GM19397 (cell line): Measurements from ENCODE around the gene RAB3B.
"Not testable (repeated sequence)": the region's sequence is repeated elsewhere in the genome, so short reads cannot be mapped to it uniquely, and the experiment has no call there.

Experiments used
- ATAC-seq: cut with Tn5 transposase; IDR thresholded peaks from one replicate; pipeline ENCODE4 v1.9.1; 2021; ENCODE audit warnings: mild to moderate bottlenecking, moderate library complexity; ENCODE audit not compliant: unreplicated experiment

Gene RAB3B, protein sequence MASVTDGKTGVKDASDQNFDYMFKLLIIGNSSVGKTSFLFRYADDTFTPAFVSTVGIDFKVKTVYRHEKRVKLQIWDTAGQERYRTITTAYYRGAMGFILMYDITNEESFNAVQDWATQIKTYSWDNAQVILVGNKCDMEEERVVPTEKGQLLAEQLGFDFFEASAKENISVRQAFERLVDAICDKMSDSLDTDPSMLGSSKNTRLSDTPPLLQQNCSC

DNA sequence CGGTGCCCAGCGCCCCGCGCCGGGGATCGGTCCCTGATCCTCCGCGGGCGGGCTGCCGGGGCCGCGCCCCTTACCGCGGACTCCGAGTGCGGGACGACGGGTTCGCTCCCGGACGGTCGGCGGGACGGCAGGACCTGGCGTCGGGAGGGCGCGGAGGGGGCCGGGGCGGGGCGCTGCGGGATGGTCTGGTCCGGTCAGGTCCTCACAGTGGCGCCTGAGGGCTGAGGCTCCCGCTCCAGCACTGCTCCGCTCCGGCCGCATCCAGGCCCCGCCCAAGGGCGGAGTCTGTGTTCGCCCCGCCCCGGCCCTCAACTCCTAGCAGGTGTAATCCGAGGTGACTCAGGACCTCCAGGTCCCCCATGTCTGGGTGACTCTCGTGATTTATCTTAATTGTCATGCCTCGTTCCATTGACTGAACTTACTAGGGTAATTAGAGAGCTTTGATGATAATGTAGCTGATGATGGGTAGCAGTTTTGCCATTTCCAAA lies at the start of gene RAB3B:
RAB3B (minus strand) TSS at position 223 of the 488 bp plus-strand sequence. CDS start 13,583 bp downstream, outside the sequence.
- ATAC-seq, result peak; percentile 88

DNA sequence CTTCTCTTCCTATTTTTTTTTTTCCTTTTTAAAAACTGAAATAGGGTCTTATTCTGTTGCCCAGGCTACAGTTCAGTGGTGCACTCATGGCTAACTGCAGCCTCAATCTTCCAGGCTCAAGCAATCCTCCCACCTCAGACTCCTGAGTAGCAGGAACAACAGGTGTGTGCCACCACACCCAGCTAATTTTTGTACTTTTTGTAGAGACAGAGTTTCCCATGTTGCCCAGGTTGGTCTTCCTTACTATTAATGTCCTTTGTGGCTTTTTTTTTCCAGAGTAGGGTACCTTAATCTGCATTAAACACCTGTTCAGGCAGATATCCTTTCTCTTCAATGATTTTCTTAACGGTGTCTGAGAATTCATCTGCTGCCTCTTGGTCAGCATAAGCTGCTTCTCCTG lies 47.4 kb upstream of the RAB3B start:
- no peak for ATAC-seq

DNA sequence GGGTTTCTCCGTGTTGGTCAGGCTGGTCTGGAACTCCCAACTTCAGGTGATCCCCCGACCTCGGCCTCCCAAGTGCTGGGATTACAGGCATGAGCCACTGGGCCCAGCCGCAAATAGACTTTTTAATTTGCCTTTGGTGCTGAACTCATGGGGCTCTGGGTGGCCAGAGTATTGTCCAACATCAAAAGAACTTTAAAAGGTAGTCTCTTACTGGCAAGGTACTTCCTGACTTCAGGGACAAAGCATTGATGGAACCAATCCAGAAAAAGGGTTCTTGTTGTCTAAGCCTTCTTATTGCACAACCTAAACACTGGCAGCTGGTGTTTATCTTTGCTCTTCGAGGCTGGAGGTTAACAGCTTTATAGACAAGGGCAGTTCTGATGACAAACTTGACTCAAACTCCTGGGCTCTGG lies 46.9 kb upstream of the RAB3B start:
- ATAC-seq, result no peak

DNA sequence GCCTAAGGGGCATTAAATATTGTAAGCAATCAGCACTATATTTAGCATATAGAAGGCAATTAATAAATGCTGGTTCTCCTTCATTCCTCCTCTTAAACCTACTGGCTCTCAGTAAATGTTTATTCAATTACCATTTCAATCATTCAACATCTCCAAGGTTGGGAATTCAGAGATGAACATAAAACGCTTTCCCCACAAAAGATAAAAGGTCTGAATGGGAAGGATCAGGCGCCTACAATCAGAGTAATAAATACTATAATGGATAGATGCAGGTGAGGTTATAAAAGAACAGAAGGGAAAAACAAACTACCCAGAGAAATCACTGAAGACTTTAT lies 43.5 kb upstream of the RAB3B start:
- ATAC-seq, result no peak

DNA sequence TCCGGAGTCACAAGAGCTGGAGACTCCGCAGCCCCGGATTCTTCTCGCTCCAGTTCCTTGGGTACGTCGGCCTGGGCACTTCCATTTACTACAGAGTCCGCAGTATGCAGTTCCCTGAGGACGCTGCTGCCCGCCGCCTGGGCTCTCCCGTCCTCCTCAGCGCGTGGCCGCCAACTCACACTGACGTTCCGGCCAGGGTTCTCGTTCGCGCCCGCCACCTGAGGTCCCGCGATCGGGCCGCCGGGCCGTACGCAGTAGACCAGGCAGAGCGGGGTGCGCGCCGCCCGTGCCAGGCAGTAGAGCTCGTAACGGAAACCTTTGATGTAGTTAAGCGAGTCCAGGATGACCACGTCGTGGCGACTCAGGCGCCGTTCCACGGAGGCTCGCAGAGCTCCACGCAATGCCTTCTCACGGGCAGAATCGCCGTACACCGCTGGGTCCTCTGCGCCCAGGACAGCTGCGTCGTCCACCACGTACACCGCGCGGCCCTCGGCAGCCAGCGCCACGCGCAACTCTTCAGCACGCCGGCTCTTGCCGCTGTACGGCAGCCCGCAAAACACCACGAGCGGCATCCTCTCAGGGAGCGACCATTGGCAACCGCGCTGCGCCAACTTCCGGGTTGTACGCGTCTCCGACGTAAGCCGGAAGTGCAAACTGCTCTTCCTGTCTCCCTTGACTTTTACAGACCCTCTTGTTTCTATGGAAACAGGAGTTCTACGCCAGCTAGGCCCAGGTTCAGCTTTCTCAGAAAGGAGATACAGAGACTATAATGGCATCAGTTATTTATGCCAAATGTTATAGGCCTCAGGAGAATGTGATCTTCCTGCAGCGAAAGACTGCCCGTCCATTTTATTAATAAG lies 42.9 kb upstream of the RAB3B start, which contains the start of gene KTI12:
KTI12 (minus strand) TSS at position 621 of the 860 bp plus-strand sequence; CDS start at position 572, 49 bp downstream.
- ATAC-seq, result peak; percentile 91

DNA sequence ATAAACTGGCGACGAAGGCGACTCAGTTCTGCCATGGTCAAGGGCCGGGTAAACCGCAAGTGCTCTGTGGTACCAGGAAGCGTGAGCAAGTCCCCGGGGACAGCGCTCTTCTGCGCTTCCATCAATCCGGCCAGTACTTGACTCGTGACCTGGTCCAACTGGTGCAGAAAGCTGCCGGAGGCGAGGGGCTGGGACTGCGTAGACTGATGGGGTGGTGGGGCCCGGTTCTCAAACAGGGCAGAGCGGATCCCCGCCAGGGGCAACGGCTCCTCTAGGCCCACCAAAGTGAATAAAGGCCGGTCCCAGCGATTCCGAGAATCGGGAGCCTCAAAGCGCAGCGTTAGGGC lies 42.3 kb upstream of the RAB3B start:
- peak; percentile 35 for ATAC-seq

DNA sequence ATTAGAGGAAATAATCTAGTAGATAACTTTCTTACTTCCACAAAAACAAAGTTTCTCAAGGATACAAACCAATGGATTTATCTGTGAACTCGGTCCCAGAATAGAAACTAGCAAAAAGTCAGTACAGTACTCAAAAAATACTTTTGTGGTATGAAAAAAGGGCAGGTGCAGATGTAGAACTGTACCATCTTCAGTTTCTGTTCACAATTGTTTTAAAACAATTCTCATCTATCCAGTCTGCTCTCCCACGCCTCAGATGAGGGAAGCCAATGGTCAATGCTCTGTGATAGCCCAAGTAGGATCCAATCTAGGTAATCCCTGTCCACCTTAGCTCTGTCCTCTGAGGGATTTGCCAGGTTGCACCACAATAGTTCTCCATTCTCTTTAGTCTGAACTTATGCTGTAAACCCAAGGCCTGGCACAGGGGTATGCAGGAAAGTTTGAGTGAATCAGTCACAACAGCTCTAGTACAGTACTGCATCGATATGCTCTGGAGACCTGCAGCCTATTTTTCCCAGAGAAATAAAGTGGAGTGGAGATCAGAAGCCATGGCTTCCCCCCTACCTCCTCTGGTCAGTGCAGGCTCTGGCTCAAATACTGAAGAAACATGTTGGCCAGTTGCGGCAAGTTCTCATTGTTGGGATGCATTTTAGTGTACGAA lies 41.8 kb upstream of the RAB3B start:
- ATAC-seq, result peak; percentile 12

DNA sequence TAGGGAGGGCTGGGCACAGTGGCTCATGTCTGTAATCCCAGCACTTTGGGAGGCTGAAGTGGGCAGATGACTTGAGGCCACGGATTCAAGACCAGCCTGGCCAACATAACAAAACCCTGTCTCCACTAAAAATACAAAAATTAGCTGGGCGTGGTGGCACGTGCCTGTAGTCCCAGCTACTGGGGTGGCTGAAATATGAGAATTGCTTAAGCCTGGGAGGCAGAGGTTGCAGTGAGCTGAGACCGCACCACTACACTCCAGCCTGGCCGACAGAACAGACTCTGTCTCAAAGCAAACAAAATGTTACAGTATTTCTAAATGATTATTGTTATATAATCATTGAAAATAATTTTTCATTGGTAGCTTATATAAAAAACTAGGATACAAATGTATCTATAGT lies 38.3 kb upstream of the RAB3B start:
- not testable (repeated sequence) for ATAC-seq

DNA sequence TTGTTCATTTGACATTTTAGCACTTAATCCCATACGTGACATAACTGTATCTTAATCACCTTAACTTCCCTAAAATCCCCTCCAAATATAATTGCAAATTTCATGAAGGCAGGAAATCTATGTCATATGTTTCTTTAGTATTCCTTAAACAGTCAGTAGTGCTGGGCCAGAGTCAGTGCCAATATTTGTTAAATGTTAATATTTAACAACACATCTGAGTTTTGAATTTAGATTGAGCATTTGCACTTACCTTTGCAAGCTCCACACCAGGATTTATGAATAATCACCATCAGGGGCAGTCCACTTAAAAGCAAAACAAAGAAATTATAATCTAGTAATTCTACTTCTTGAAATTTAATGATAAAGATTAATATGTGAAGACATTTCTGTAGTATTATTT lies 37.8 kb upstream of the RAB3B start:
- no peak for ATAC-seq

DNA sequence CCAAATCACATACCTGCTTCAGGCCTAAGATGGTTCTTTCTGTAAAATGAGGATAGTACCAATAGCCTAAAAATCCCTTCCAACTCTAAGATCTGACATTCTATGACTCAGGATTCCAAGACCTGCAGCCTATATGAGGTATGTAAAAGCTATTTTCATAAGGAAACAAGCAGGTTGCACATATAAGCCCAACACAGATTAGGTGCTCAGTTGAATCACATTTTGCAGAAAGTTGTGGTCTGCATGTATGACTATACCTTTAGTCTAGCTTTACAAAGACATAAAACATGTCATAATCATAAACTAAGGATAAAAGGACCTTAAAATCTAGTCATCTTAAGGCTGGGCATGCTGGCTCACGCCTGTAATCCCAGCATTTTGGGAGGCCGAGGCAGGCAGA lies 35.8 kb upstream of the RAB3B start:
- ATAC-seq, result no peak

DNA sequence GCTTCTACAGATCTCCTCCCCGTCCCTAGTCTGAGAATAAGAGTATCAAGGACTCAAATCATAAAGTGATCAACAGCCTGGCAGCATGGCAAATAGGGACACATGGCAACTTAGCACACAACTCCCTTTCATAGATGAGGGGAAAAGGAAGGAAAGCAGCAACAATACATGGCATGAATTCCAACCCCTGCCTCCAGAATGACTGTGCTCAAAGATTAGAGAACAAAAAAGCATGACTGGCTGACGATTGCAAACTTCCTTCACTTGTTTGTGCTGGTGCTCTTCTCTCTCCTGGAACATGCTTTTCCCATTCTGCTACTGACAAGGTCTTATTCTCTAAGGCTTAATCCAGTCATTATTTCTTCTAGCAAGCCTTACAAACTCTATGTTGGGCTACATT lies 31.6 kb upstream of the RAB3B start:
- ATAC-seq, result no peak

DNA sequence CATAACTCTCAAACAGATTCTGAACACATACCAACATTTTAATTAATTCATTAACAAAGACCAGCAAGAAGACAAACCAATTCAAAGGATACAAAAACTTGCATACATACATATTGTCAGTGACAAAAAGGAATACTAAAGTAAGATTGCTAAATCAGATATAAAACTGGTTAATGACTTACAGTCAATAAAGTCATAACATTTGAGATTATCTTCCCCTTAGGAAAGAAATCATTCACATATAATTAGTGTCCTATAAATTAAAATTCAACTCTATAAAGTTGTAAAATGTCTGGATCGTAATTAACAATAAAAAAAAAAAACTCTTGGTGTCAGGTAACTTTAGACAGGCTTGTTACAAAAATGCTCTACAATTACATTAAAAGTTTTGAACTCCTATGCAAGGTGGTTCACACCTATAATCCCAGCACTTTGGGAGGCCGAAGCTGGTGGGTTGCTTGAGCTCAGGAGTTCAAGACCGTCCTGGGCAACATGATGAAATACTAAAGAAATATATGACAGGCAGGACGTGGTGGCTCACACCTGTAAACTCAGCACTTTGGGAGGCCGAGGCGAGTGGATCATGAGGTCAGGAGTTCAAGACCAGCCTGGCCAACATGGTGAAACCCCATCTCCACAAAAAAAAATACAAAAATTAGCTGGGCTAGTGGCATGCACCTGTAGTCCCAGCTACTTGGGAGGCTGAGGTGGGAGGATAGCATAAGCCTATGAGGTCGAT lies 17.7 kb upstream of the RAB3B start:
- ATAC-seq, result no peak

DNA sequence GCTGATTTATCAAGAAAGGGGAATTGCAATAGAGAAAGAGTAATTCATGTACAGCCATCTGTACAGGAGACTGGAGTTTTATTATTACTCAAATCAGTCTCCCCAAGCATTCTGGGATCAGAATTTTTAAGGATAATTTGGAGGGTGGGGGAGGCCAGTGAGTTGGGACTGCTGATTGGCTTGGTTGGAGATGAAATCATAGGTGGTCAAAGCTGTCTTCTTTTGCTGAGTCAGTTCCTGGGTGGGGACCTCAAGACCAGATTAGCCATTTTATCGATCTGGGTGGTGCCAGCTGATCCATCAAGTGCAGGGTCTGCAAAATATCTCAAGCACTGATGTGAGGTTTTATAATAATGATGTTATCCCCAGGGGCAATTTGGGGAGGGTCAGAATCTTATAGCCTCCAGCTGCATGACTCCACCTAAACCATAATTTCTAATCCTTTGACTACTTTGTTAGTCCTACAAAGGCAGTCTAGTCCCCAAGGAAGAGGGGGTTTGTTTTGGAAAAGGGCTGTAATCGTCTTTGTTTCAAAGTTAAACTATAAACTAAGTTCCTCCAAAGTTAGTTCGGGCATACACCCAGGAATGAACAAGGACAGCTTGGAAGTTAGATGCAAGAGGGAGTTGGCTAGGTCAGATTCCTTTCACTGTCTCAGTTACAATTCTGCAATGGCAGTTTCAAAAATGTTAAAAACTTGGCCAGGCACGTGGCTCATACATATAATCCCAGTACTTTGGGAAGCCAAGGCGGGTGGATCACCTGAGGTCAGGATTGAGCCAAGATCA lies 16.9 kb upstream of the RAB3B start:
- ATAC-seq, result no peak

DNA sequence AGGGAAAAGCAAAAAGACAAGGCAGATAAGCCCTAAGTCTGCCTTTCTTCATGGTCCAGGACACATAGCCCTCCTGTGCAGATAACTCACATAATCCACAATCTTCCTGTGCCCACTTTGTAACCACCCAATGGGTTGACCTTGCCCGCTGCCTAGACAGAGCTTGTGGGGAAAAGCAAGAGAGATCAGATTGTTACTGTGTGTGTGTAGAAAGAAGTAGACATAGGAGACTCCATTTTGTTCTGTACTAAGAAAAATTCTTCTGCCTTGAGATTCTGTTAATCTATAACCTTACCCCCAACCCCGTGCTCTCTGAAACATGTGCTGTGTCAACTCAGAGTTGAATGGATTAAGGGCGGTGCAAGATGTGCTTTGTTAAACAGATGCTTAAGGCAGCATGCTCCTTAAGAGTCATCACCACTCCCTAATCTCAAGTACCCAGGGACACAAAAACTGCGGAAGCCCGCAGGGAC lies 15.6 kb upstream of the RAB3B start:
- ATAC-seq, result not testable (repeated sequence)

DNA sequence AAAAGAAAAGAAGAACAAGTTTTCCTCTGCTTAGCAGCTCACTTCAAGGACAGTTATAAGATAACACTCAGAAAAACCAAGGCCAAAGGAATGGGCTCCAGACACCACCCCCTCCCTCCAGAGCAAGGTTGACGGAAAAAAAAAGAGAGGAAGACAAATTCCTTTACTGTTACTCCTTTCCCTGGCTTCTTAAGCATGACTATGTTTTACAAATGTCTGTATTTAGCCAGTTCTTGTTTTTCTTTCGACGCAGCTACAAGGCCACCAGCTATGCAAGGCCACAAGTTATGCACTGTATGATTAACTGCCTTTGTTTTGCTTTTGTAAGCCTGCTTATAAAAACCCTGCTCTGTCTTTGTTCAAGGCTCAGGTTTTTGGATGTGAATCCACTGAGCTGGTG lies 15.0 kb upstream of the RAB3B start:
- ATAC-seq, result not testable (repeated sequence)

DNA sequence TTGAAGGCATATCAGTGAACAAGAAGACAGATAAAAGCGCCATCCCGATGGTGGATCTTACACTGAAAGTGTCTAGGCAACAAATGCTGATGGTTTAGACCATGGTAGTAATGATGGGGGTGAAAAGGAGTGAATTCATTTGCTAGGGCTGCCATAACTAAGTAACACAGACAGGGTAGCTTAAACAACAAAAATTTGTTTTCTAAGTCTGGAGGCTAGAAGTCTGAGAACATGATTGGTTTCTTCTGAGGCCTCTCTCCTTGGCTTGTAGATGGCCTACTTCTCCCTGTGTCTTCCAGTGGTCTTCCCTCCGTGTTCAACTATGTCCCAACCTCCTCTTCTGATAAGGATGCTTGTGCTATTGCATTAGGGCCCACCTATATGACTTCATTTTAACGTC lies 13.4 kb upstream of the RAB3B start:
- ATAC-seq, result no peak

DNA sequence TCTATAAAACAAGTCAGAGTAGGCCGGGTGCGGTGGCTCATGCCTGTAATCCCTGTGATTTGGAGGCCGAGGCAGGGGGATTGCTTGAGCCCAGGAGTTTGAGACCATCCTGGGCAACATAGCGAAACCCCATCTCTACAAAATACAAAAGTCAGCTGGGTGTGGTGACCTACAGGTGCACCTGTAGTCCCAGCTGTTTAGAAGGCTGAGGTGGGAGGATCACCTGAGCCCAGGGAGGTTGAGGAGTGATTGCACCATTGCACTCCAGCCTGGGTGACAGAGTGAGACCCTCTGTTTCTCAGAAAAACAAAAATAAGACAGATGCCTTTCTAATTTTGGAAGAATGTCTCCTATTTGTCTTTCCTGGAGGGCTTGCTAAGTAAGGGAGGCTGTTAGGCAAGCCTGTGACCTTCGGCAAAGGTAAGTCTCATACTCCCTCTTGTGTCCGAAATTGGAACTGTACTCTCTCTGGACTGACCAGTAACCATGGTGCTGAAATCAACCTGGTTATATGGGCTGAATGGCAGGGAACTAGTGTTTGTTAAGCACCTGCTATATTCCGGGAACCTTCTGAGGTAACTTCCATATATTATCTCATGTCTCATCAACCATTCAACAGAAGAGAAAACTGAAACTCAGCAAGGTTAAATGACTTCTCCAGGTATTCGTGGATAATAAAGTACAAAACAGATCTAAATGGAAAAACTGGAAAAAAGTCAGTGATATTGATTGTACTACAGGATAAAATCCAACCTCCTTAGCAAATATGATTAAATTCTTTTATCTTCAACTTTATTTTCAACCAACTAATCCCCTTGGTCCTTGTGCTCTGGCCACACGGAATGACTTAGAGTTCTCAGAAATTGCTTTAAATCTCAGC lies 11.8 kb upstream of the RAB3B start:
- ATAC-seq, result no peak

DNA sequence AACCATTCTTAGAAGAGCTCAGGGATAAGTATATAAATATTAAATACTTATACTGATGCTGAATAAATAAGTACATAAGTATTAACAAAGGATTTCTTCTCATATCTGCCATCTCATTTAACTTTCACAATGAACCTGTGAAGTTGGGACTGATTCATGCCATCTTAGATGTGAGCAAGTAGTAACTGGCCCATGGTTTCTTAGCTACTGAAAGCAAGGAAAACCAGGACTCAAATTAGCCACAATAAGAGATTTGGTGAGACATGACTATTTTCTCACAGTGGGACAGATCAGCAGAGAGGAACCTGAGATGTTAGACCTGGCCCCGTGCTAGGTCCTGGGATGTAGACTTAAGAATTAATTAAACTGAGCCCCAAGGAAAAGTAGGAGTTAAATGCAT lies 8.2 kb upstream of the RAB3B start:
- ATAC-seq, result no peak

DNA sequence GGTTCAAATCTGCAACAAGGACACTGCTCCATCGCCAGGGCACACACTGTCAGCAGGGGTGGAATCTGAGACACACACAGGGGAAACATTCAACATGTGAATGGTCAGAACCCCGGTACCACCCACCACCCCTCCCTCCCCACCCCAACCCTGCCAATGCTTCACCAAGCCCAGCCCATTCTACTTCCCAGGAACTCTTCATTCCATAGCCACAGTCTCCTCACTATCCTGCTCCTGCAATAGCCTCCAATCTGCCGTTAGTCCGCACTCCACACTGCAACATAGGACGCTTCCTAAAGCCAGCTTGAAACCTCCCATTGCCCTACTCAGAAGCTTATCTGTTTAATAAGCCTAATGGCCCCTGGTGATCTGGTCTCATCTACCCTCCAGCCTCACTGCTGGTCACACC lies 7.5 kb upstream of the RAB3B start:
- no peak for ATAC-seq
